ENCODE results near the gene ANKMY2.

DNA sequence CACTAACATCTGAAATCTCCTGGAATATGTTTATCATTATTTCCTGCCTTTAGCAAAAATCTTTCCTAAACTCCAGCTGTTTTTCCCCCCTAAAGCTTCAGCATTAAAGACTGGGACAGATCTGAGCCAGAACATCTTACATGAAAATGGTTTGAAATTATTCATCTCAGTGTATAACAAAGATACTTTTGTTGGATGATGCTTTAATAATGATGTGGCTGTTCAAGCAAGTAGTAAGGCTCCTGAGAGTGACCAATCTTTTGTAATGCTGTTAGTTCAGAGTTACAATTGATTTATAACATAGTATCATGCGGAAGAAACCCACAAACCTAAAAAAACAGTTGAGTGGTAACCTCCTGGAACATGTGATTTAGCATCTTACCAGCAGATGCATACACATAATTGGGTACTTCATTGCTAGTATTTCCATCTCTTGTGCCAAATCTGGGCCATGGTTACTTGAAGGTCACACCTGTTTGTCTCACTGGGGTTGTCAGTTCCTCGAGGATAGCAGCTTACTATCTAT lies 1.9 kb upstream of the ANKMY2 start:
- TF ChIP-seq, protein P1, sequence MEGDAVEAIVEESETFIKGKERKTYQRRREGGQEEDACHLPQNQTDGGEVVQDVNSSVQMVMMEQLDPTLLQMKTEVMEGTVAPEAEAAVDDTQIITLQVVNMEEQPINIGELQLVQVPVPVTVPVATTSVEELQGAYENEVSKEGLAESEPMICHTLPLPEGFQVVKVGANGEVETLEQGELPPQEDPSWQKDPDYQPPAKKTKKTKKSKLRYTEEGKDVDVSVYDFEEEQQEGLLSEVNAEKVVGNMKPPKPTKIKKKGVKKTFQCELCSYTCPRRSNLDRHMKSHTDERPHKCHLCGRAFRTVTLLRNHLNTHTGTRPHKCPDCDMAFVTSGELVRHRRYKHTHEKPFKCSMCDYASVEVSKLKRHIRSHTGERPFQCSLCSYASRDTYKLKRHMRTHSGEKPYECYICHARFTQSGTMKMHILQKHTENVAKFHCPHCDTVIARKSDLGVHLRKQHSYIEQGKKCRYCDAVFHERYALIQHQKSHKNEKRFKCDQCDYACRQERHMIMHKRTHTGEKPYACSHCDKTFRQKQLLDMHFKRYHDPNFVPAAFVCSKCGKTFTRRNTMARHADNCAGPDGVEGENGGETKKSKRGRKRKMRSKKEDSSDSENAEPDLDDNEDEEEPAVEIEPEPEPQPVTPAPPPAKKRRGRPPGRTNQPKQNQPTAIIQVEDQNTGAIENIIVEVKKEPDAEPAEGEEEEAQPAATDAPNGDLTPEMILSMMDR (IDR thresholded peaks at IDR 0.05), result no peak
- TF ChIP-seq POLR2A (IDR thresholded peaks at IDR 0.05), result no peak

Measured in right lobe of liver (tissue), 4 donors.